Left renal pelvis (tissue), 4 donors: ENCODE data around the gene C1QA. TPM values are rescaled to one million over a fixed set of nuclear protein-coding genes. Genes with fewer than 3 reads are reported as not detected.

Experiments used
- DNase-seq, 4 donors: peaks; one replicate each; pipeline ENCODE4 v3.0.0-alpha.2; 2013; ENCODE audit warnings: low read depth in 4 of 4, low spot score in 3 of 4
- polyA plus RNA-seq, 4 donors: library from polyadenylated mRNA; unstranded; fragments of 120-200 nt; gene quantifications; one replicate each; pipeline ENCODE4 v1.2.1, GENCODE V29; 2013; ENCODE audit not compliant: insufficient read length in 4 of 4

The C1QA gene
- polyA plus RNA-seq, 4 donors, result 13.2 to 46.0 (median 15.8) TPM

GRCh38 chr1:22611530-22611947, 24.9 kb upstream of the C1QA start:
- DNase-seq, result peak; percentile 63 to 68 (median 64)

- no peak for DNase-seq
These were observed 23.5 kb upstream of the C1QA start for GRCh38 chr1:22612671-22613571.

- DNase-seq, result no peak
These were observed 22.9 kb upstream of the C1QA start for GRCh38 chr1:22613572-22613918.

GRCh38 chr1:22613951-22614350, 22.5 kb upstream of the C1QA start:
- no peak for DNase-seq

GRCh38 chr1:22615886-22616285, 20.5 kb upstream of the C1QA start:
- no peak for DNase-seq

GRCh38 chr1:22616571-22616970, 19.9 kb upstream of the C1QA start:
- no peak for DNase-seq

GRCh38 chr1:22618056-22618455, 18.4 kb upstream of the C1QA start:
- DNase-seq, result no peak

- DNase-seq, result no peak
These were observed 17.2 kb upstream of the C1QA start for GRCh38 chr1:22619252-22619651.

GRCh38 chr1:22619798-22620197, 16.6 kb upstream of the C1QA start:
- DNase-seq, result no peak

GRCh38 chr1:22621761-22622160, 14.7 kb upstream of the C1QA start:
- DNase-seq, result no peak

GRCh38 chr1:22625262-22625925, 11.0 kb upstream of the C1QA start:
- no peak for DNase-seq

GRCh38 chr1:22626237-22627157, 9.9 kb upstream of the C1QA start:
- no peak for DNase-seq

- no peak for DNase-seq
These were observed 9.1 kb upstream of the C1QA start for GRCh38 chr1:22627331-22627730.

GRCh38 chr1:22628698-22629444, 7.6 kb upstream of the C1QA start:
- no peak for DNase-seq

- no peak for DNase-seq
These were observed 6.5 kb upstream of the C1QA start for GRCh38 chr1:22629886-22630285.

GRCh38 chr1:22633697-22634463, 2.5 kb upstream of the C1QA start:
- DNase-seq, result no peak

- DNase-seq, result no peak
These were observed 992 bp upstream of the C1QA start for GRCh38 chr1:22635436-22635835.

GRCh38 chr1:22636927-22637326, 499 bp downstream of the C1QA start:
- no peak for DNase-seq

- no peak for DNase-seq
These were observed 1.5 kb downstream of the C1QA start for GRCh38 chr1:22637907-22638445.
